ENCODE data around the gene NAP1L1.

The NAP1L1 gene

DNA sequence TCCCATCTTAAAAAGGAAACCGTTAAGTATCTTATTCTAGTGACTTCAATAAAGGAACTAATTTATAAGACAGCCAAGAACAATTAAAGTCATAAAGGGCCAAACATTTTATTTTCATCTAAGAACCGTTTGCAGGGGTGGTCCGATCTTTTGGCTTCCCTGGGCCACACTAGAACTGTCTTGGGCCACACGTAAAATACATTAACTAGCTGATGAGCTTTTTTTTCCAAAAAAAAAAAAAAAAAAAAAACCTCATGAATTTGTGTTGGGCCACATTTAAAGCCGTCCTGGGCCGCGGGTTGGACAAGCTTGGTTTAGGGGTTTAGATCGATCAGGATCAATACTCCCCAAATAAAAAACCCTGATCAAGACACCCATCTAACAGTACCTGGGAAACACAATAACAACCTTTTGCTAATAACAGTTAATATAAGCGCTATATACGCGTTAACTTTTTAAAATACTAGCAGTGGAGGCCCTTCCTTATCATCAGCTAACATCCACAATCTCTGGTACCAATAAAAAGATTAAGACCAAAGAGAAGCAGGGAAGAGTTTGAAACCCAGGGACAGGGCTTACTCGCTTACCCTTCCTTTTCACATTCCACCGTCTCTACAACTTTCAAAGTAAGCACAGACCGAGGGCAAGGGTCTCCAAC, 1.1 kb downstream of the NAP1L1 start:
- DNase-seq = no peak

DNA sequence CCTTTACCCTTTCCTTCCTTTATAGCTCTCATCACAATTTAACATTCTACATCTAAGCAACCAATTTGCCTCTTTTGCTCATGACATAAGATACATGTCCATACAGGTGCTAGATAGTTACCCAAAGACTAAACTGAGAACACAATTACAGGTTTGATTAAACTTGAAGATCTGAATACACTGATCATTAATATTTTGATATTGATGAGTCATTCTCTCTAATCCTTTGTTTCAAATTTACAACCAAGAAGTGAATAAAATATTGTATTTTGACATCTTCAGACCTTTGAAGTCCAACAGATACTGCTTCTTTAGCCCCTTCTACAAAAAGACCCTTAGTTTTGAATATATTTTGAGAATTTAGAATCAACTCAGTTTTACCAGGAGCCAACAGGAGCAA, 2.6 kb downstream of the NAP1L1 start:
- DNase-seq = no peak

GRCh38 chr12:76080729-76081415, 3.6 kb downstream of the NAP1L1 start:
- no peak for DNase-seq

- no peak for DNase-seq
Measured at GRCh38 chr12:76080017-76080728, 4.3 kb downstream of the NAP1L1 start.

DNA sequence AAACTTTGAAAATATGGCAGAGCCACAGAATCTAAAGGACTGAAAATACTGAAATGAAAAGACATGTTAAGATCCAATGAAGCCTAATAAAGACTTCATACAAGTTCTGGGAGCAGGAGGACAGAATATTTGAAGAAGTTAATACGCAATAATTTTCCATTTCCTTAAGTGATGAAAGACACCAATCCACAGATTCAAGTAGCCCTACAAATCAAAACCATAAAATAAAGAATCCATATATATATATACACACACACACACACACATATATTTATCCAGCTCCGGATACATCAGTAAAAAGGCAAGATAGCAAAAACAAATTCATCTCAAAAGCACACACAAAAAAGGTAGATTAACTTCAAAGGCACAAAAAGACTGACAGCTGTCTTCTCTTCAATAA, 5.7 kb downstream of the NAP1L1 start:
- no peak for DNase-seq

- DNase-seq = no peak
Measured at GRCh38 chr12:76075448-76075847, 9.0 kb downstream of the NAP1L1 start.

DNA sequence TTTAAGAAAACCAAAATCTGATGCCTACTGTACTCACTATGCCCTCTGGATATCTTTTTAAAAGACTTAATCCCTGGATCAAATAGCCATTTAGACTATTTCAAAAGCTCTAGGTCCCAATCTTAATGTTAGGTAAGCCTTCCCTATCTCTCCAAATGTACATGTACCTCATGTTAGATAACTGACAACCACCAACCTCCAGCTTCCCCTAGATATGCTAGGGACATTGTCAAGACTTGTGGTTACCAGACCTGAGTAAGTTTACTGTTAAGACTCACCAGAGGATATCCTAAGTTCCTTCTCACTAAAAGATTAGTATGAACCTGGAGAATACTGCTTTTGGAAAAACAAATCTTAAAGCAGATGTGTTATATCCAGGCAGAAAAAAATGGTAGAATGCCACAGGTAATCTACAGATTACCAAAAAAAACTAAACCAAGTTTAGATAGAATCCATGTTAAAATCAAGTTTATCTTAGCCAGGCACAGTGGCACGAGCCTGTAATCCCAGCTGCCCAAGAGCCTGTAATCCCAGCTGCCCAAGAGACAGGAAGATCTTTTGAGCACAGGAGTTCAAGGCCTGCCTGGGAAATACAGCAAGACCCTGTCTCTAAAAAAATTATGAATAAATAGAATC, 9.7 kb downstream of the NAP1L1 start:
- no peak for DNase-seq

DNA sequence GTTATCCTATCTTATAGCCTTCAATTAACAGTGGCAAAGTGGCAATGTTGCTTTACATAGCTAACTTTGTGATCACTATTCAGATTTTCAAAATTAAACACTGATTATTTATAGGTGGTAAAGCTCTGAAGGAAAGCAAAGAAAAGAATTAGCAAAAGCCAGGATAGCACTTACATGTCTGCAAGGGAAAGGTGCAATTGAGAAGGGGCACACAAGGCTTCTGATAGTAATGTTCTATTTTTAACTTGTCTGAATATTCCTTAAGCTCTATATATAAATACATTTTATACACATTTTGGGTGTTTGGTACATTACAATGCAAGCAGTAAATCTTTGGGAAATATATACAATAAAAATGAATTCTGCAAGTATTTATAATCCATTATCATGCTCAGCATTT, 10.9 kb downstream of the NAP1L1 start:
- no peak for DNase-seq

DNA sequence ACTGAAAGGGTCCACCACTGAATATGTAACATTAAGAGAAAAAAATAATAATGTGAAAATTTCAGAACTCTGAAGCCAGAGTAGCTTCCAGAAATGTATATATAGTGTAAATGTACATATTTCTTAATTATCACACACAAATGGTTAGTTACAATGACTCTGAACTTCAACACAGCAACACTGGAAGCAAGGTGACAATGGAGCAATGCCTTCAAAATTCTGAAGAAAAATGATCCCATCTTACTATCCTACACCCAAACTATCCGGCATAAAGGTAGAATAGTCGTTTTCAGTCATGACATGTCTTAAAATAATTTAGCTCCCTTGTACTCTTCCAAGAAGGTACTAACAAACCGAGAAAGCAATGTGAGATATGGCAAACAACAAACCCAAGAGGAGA, 11.9 kb downstream of the NAP1L1 start:
- DNase-seq = no peak

GRCh38 chr12:76069339-76069738, 15.1 kb downstream of the NAP1L1 start:
- no peak for DNase-seq

GRCh38 chr12:76065917-76066316, 18.6 kb downstream of the NAP1L1 start:
- no peak for DNase-seq

DNA sequence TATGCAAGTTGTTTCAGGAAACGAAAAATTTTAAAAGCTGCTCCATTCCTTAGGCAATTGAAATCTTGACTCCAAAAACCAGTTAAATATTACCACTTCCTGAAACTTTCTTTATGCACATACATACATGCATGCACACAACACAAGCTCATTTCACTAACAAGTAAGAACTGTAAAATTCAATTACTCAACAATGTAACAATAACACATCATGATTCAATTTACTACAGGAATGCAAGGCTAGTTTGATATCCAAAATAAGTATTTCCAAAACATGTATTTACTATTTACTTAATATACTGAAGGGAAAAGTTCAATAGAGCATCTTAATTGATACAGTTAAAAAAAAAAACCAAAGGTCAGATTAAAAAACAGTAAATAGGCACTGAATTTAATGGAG, 19.6 kb downstream of the NAP1L1 start:
- no peak for DNase-seq

GRCh38 chr12:76060111-76060510, 24.4 kb downstream of the NAP1L1 start:
- DNase-seq = no peak

DNA sequence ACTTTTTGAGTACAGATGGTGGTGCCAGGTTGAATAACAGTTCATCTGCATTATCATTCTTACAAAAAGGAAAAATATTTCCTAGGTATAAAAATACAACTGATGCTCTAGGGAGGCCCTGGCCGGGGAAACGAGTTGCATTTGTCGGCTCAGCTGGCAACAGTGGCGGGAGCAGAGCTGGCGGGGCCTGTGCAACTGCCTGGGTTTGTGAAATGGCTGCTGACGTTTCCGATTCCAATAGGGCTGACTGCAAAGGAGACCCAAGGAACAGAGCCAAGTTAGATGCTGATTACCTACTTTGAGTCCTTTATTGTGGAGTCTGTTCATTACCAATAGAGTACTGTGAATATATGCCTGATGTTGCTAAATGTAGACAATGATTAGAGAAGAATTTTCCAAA, 27.2 kb downstream of the NAP1L1 start:
- no peak for DNase-seq

DNA sequence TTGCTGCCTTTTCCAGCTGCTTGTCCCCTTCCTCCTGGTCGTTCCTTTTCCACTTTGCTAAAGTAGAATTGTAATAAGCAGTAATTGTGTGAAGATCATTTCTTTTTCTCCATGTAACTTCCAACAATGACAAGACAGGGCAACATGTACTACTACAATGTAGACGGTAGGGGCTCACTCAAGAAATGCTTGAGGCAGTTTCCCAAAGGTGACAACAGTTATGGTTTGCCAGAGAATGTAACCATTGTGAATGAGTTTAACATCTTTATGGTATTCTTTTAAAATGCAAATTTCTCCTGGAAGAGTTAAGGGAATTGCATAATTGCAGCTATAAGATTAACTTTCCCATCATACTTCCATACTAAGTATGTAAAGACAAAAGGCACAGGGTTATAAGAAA, 29.1 kb downstream of the NAP1L1 start:
- DNase-seq = no peak

GRCh38 chr12:76049575-76050251, 34.8 kb downstream of the NAP1L1 start:
- no peak for DNase-seq

DNA sequence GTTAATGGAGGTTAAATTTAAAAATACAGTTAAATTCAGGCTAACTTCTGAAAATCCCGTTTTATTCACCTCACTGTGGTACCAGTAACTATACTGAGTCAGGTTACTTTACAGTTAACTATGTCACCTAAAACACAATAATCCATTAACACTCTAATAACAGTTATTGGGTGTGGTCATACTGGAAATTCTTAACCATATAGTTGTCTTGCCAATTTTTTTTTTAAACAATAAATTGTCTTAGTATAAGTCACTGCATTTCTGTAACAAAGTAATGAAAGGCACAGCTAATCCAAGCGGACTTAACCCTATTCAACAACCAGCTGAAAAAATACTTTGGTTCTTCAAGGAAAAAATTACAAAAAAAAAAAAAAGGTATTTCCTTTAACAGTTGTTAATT, 36.7 kb downstream of the NAP1L1 start:
- DNase-seq = no peak

DNA sequence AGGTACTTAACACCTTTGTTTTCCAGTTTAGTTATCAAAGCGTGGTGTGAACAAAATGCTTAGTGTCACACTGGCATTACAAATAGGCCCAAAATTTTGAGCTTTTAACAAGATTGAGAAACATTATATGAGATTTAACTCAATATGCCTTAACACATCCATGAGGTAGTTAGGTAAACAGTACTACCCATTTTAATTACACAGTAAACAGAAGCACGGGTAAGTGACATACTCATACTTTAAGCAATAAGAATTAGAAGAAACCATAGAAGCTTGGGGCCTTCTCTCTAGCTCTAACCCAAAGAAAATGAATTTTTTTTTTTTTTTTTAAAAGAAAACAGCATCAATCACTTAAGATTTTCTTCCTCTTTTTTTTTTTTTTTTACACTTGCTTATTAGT, 37.4 kb downstream of the NAP1L1 start:
- no peak for DNase-seq

DNA sequence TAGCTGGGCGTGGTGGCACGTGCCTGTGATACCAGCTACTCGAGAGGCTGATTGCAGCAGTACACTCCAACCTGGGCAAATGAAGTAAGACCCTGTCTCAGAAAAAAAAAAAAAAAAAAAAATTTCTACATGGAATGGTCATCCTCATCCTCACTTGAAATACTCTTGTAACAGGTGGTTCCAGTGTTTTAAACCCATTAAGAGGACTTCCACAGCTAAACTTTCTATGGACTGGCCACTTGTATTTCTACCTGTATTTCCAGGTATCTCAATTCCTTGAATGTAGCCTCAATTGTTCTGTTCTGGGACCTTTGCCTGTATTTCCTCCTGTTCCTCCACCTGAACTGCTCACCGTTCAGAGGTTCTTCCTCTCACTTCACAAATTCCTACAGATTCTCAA, 41.1 kb downstream of the NAP1L1 start:
- DNase-seq = no peak

- DNase-seq = no peak
Measured at GRCh38 chr12:76042147-76042546, 42.3 kb downstream of the NAP1L1 start.

DNA sequence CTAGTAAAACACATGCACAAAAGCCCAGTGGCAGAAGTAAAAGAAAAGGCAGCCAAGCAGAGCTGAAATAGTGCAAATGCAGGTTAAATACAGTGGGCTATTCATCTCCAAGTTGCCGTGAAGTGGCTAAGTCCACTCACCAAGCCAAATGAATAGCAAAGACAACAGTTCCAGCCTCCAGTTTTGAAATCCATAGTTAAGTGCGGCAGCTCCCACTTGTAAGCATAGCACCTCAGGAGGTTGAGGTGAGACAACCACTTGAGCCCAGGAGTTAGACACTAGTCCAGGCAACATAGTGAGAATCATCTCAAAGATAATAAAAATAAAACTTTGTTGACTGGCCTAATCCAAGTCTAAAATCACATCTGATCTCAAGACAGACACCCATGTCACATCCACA, 43.1 kb downstream of the NAP1L1 start:
- DNase-seq = no peak

- no peak for DNase-seq
Measured at GRCh38 chr12:76040461-76040860, 44.0 kb downstream of the NAP1L1 start.

- no peak for DNase-seq
Measured at GRCh38 chr12:76038176-76038575, 46.3 kb downstream of the NAP1L1 start.
